ENCODE measurements around the gene PLCXD3.

GRCh38 chr5:41482715-41483114 is 27.7 kb downstream of the PLCXD3 start:
- TF ChIP-seq CTCF (IDR thresholded peaks at IDR 0.05) (no peak), POLR2A (IDR thresholded peaks at IDR 0.05) (no peak), POLR2AphosphoS5 (IDR thresholded peaks at IDR 0.05; ENCODE audit: insufficient read depth in 1 of 2, low read depth in 1 of 2) (no peak)
